Stimulated activated naive CD8-positive, alpha-beta T cell treated with anti-CD3 and anti-CD28 coated beads, Interleukin-15, Interleukin-2, amounts not matched to agents 100 ng/mL and 50 ng/mL, for 24 hours (primary cell): Measurements from ENCODE around the gene IGF2BP2.
"Not testable (repeated sequence)": the region's sequence is repeated elsewhere in the genome, so short reads cannot be mapped to it uniquely, and the experiment has no call there.

Experiments
- H3K27ac Mint-ChIP-seq: one replicate; pipeline ENCODE4 v1.8.0; 2021; ENCODE audit warnings: mild to moderate bottlenecking, mixed read lengths
- H3K27me3 Mint-ChIP-seq: one replicate; pipeline ENCODE4 v1.8.0; 2021; ENCODE audit warnings: mixed read lengths
- H3K36me3 Mint-ChIP-seq: one replicate; pipeline ENCODE4 v1.8.0; 2021; ENCODE audit warnings: low read depth, mixed read lengths
- H3K4me1 Mint-ChIP-seq: one replicate; pipeline ENCODE4 v1.8.0; 2021; ENCODE audit warnings: low read depth, mixed read lengths
- H3K4me3 Mint-ChIP-seq: one replicate; pipeline ENCODE4 v1.8.0; 2021; ENCODE audit warnings: mild to moderate bottlenecking, mixed read lengths
- H3K9me3 Mint-ChIP-seq: one replicate; pipeline ENCODE4 v1.8.0; 2021; ENCODE audit warnings: mixed read lengths

IGF2BP2 gene

GRCh38 chr3:185797108-185797881 lies 27.5 kb downstream of the IGF2BP2 start:
- Mint-ChIP-seq H3K4me3 (no peak overlapping the region), H3K27ac (no peak overlapping the region), H3K27me3 (peaks cover 8% of the 10 kb centered on the region), H3K4me1 (peaks cover 4% of the 10 kb centered on the region), H3K36me3 (no peaks in the 10 kb centered on the region), H3K9me3 (no peaks in the 10 kb centered on the region)

- Mint-ChIP-seq H3K27me3 (peaks cover 8% of the 10 kb centered on the region), H3K36me3 (no peaks in the 10 kb centered on the region), H3K9me3 (no peaks in the 10 kb centered on the region), H3K4me3 (no peak overlapping the region), H3K4me1 (peaks cover 4% of the 10 kb centered on the region), H3K27ac (no peak overlapping the region)
Observed at GRCh38 chr3:185796431-185797107, 28.3 kb downstream of the IGF2BP2 start.

GRCh38 chr3:185793381-185793780 lies 31.5 kb downstream of the IGF2BP2 start:
- Mint-ChIP-seq H3K36me3 (no peaks in the 10 kb centered on the region), H3K4me1 (peaks cover 4% of the 10 kb centered on the region), H3K9me3 (no peaks in the 10 kb centered on the region), H3K4me3 (no peak overlapping the region), H3K27me3 (peaks cover 13% of the 10 kb centered on the region), H3K27ac (no peak overlapping the region)

- peaks cover 11% of the 10 kb centered on the region for H3K27me3 Mint-ChIP-seq
- H3K27ac Mint-ChIP-seq = no peak overlapping the region
- no peaks in the 10 kb centered on the region for H3K9me3 Mint-ChIP-seq
- no peak overlapping the region for H3K4me3 Mint-ChIP-seq
- no peaks in the 10 kb centered on the region for H3K36me3 Mint-ChIP-seq
- peaks cover 4% of the 10 kb centered on the region for H3K4me1 Mint-ChIP-seq
Observed at GRCh38 chr3:185792955-185793354, 31.9 kb downstream of the IGF2BP2 start.

GRCh38 chr3:185789891-185790830 lies 34.7 kb downstream of the IGF2BP2 start:
- Mint-ChIP-seq H3K27ac (no peak overlapping the region), H3K27me3 (peaks cover 11% of the 10 kb centered on the region), H3K4me3 (no peak overlapping the region), H3K9me3 (no peaks in the 10 kb centered on the region), H3K4me1 (peaks cover 4% of the 10 kb centered on the region), H3K36me3 (no peaks in the 10 kb centered on the region)

GRCh38 chr3:185789134-185789533 lies 35.7 kb downstream of the IGF2BP2 start:
- Mint-ChIP-seq H3K4me3 (no peak overlapping the region), H3K27me3 (peaks cover 11% of the 10 kb centered on the region), H3K9me3 (no peaks in the 10 kb centered on the region), H3K27ac (no peak overlapping the region), H3K4me1 (no peaks in the 10 kb centered on the region), H3K36me3 (no peaks in the 10 kb centered on the region)

GRCh38 chr3:185788292-185788691 lies 36.5 kb downstream of the IGF2BP2 start:
- Mint-ChIP-seq H3K27me3 (peaks cover 11% of the 10 kb centered on the region), H3K36me3 (no peaks in the 10 kb centered on the region), H3K4me1 (no peaks in the 10 kb centered on the region), H3K9me3 (no peaks in the 10 kb centered on the region), H3K4me3 (no peak overlapping the region), H3K27ac (no peak overlapping the region)

GRCh38 chr3:185786956-185787877 lies 37.6 kb downstream of the IGF2BP2 start:
- Mint-ChIP-seq H3K27me3 (peaks cover 9% of the 10 kb centered on the region), H3K4me1 (no peaks in the 10 kb centered on the region), H3K4me3 (no peak overlapping the region), H3K9me3 (no peaks in the 10 kb centered on the region), H3K27ac (no peak overlapping the region), H3K36me3 (no peaks in the 10 kb centered on the region)

- not testable (repeated sequence) for H3K4me3 Mint-ChIP-seq, H3K9me3 Mint-ChIP-seq, H3K27ac Mint-ChIP-seq, H3K36me3 Mint-ChIP-seq, H3K4me1 Mint-ChIP-seq
- H3K27me3 Mint-ChIP-seq = peaks cover 15% of the 10 kb centered on the region
Observed at GRCh38 chr3:185786258-185786657, 38.6 kb downstream of the IGF2BP2 start.

- H3K4me3 Mint-ChIP-seq = no peak overlapping the region
- H3K4me1 Mint-ChIP-seq = no peaks in the 10 kb centered on the region
- H3K27ac Mint-ChIP-seq = no peak overlapping the region
- H3K36me3 Mint-ChIP-seq = no peaks in the 10 kb centered on the region
- peaks cover 9% of the 10 kb centered on the region for H3K27me3 Mint-ChIP-seq
- H3K9me3 Mint-ChIP-seq = no peaks in the 10 kb centered on the region
Observed at GRCh38 chr3:185784317-185784716, 40.5 kb downstream of the IGF2BP2 start.

GRCh38 chr3:185781759-185782158 lies 43.1 kb downstream of the IGF2BP2 start:
- no peak overlapping the region for H3K4me3 Mint-ChIP-seq
- H3K36me3 Mint-ChIP-seq = no peaks in the 10 kb centered on the region
- peaks cover 9% of the 10 kb centered on the region for H3K27me3 Mint-ChIP-seq
- no peaks in the 10 kb centered on the region for H3K4me1 Mint-ChIP-seq
- H3K27ac Mint-ChIP-seq = no peak overlapping the region
- H3K9me3 Mint-ChIP-seq = no peaks in the 10 kb centered on the region

- H3K9me3 Mint-ChIP-seq = peaks cover 6% of the 10 kb centered on the region
- H3K27me3 Mint-ChIP-seq = peaks cover 9% of the 10 kb centered on the region
- no peak overlapping the region for H3K4me3 Mint-ChIP-seq
- H3K4me1 Mint-ChIP-seq = no peaks in the 10 kb centered on the region
- no peaks in the 10 kb centered on the region for H3K36me3 Mint-ChIP-seq
- H3K27ac Mint-ChIP-seq = no peak overlapping the region
Observed at GRCh38 chr3:185779461-185779860, 45.4 kb downstream of the IGF2BP2 start.

- no peaks in the 10 kb centered on the region for H3K36me3 Mint-ChIP-seq
- H3K4me3 Mint-ChIP-seq = no peak overlapping the region
- H3K4me1 Mint-ChIP-seq = no peaks in the 10 kb centered on the region
- peaks cover 6% of the 10 kb centered on the region for H3K9me3 Mint-ChIP-seq
- no peak overlapping the region for H3K27ac Mint-ChIP-seq
- peaks cover 9% of the 10 kb centered on the region for H3K27me3 Mint-ChIP-seq
Observed at GRCh38 chr3:185778821-185779220, 46.0 kb downstream of the IGF2BP2 start.

- H3K36me3 Mint-ChIP-seq = no peaks in the 10 kb centered on the region
- peaks cover 6% of the 10 kb centered on the region for H3K9me3 Mint-ChIP-seq
- H3K4me3 Mint-ChIP-seq = no peak overlapping the region
- peaks cover 9% of the 10 kb centered on the region for H3K27me3 Mint-ChIP-seq
- no peak overlapping the region for H3K27ac Mint-ChIP-seq
- no peaks in the 10 kb centered on the region for H3K4me1 Mint-ChIP-seq
Observed at GRCh38 chr3:185778094-185778493, 46.7 kb downstream of the IGF2BP2 start.
